GF-D8 (cell line): Measurements from ENCODE around the gene ZNF780B.
"Not testable (repeated sequence)": the region's sequence is repeated elsewhere in the genome, so short reads cannot be mapped to it uniquely, and the experiment has no call there.

Source experiments
- DNase-seq: peaks from one replicate; lab custom pipeline; 2025; lab: John Stamatoyannopoulos, UW

ZNF780B gene

DNA sequence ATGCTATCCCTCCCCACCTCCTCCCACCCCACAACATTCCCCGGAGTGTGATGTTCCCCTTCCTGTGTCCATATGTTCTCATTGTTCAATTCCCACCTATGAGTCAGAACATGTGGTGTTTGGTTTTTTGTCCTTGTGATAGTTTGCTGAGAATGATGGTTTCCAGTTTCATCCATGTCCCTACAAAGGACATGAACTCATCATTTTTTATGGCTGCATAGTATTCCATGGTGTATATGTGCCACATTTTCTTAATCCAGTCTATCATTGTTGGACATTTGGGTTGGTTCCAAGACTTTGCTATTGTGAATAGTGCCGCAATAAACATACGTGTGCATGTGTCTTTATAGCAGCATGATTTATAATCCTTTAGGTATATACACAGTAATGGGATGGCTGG lies 18.0 kb downstream of the ZNF780B start:
- DNase-seq: not testable (repeated sequence)

DNA sequence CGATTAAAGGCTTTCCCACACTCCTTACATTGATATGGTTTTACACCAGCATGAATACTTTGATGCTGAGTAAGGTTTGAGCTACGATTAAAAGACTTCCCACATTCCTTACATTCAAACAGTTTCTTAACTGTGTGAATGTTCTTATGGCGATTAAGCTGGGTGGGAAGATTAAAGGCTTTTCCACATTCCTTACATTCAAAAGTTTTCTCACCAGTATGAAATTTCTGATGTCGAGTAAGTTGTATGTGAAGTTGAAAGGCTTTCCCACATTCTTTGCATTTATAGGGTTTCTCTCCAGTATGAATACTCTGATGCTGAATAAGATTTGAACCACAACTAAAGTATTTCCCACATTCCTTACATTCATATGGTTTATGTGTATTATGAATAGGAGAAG lies 20.0 kb downstream of the ZNF780B start:
- DNase-seq: no peak

- no peak for DNase-seq
These were observed 22.0 kb downstream of the ZNF780B start for GRCh38 chr19:40033989-40034560.

GRCh38 chr19:40026597-40026970 lies 29.4 kb downstream of the ZNF780B start:
- DNase-seq: no peak

GRCh38 chr19:40025938-40026596 lies 30.0 kb downstream of the ZNF780B start:
- DNase-seq: no peak

DNA sequence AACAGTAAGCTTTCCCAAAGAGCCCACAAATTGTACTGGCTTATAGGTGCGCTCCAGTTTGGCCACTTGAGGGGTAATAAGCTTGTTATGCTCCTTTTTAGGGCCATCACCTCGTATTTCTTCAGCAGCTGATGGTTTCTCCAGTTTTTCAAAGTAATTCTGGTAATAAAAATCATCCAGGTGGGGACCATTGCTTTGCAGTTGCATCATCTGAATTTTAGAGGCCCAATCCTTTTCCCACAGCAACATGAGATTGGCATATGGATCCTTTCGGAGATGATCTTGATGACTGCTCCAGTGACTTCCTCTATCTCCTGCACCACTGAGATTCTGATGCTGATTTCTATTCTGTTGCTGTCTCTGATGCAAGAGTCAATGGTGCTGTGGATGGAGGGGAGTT lies 32.1 kb downstream of the ZNF780B start:
- no peak for DNase-seq

GRCh38 chr19:40013991-40014390 lies 42.0 kb downstream of the ZNF780B start:
- DNase-seq: no peak

DNA sequence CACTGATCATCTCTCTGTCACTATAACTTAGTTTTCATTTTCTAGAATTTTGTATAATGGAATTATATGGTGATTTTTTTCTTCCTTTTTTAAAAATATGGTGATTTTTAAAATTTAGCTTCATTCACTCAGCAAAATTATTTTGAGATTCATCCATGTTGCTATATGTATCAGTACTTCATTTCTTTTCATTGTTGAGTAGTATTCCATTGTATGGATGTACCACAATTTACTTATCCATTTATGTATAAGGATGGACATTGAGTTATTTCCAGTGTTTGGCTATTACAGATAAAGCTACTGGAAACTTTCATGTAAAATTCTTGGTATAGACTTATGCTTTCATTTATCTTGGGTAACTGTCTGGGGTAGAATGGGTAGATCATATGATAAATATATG lies 46.4 kb downstream of the ZNF780B start:
- DNase-seq: no peak

- no peak for DNase-seq
These were observed 49.7 kb downstream of the ZNF780B start for GRCh38 chr19:40006273-40006691.

DNA sequence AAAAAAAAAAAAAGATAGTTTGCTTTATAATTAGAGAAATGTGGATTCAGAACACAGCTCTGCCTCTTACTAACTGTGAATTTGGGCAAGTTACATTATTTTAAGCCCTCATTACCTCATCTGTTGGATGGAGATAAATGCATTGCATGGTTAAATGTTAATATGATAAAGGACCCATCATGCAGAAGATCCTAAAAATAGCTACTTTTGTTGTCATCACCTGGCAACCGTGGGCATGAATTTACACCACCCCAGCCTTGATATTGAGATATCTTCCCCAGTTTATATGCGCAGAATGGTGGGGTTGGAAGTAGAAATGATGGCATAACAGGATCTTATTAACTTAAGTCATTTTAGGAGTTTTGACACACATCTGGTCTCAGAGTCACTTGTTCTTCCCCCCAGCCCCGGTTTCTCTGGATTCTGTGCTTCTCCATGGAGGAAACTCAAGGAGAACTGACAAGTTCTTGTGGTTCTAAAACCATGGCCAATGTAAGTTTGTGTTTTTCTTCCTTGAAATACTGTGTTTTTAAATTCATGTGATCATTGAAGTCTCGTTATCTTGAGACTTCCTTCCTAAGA lies 50.2 kb downstream of the ZNF780B start:
- DNase-seq: no peak

DNA sequence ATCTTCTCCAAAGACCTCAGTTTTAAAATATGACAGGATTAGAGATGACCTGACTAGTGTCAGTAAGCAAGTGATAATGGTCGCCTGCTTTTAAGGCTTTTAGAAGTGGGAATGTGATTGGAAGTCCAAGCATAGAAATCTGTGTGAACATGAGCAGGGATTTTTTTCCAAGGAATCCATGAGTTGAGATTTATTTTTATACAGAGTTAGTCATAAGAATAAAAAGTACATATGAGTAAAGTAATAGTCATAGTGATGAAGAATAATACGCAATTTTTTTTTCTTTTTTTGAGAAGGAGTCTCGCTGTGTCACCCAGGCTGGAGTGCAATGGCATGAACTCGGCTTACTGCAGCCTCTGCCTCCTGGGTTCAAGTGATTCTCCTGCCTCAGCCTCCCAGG lies 57.5 kb downstream of the ZNF780B start:
- no peak for DNase-seq

DNA sequence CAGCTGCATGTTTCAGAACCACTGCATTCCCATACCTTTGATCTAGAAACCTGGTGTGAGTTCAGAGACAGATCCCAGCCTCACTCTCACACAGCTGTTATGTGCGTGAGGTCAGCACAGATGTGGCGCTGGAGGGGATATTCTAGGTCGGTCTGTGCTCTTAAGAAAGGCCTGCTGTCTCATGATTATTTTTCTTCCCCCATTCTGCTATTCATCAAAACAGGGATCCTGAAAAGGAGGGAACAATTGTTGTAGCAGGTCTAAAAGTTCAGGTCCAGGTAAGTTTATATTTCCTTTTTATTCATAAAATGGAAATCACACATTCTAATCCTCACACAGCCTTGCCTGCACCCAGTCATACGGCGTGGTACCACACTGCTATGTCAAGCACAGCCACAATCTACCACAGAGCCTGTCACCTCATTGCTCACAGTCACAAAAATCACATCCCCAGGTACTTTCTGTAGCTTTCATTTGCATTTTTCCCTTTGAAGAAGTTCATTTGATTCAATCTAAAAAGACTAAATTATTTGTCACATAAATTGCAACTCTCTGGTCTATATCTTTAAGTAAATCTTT lies 58.3 kb downstream of the ZNF780B start:
- no peak for DNase-seq

- peak; percentile 79 for DNase-seq
These were observed 59.0 kb downstream of the ZNF780B start, which contains the start of gene ZNF546 for GRCh38 chr19:39996811-39997637. ZNF546 (plus strand) TSS chr19:39997060; CDS start chr19:39998327, 1,267 bp downstream.

GRCh38 chr19:39996218-39996810 lies 59.7 kb downstream of the ZNF780B start:
- no peak for DNase-seq

DNA sequence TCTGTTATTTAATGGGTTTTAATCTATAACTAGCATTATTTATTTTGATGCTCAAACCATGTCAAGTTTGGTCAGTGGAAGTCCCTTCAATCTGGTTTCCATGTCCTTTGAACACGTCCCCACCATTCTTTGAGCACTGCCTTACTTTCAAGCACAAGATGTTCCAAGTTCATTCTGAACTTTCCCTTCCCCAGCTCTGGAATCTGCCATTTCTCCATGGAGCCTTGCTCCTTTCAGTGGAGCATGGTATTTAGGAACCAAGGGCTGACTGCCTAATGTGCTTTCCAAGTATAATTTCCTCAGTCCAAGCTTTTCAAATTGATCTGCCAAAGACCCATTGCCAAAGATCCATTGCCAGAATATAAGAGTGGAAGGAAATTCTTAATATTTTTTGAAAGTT lies 60.2 kb downstream of the ZNF780B start:
- DNase-seq: no peak

GRCh38 chr19:39994361-39994760 lies 61.7 kb downstream of the ZNF780B start:
- no peak for DNase-seq

DNA sequence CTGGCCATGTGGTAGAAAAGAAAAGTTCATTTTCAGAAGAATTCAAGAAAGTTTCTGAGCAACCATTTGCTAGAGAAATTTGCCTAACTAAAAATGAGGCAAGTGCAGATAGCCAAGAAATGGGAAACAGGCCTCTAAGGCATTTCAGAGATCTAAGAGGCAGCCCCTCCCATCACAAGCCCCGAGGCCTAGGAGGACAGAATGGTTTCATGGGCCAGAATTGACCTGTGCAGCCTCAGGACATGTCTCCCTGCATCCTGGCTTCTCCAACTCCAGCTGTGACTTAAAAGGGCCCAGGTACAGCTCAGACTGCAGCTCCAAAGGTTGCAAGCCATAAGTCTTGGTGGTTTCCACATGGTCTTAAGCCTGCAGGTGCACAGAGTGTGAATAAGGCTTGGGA lies 62.4 kb downstream of the ZNF780B start:
- DNase-seq: no peak

GRCh38 chr19:39987596-39987995 lies 68.4 kb downstream of the ZNF780B start:
- DNase-seq: no peak

DNA sequence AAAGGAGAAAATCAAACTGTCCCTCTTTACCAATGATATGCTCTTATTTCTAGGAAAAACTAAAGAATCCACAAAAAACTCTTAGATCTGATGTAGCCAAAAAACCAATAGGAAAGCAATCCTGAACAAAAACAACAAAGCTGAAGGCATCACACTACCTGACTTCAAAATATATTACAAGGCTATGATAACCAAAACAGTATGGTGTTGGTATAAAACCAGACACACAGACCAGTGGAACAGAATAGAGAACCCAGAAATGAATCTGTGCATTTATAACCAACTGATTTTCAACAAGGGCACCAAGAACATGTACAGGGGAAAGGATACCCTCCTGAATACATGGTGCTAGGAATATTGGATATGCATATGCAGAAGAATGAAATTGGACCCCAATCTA lies 68.9 kb downstream of the ZNF780B start:
- DNase-seq: no peak

- DNase-seq: no peak
These were observed 69.4 kb downstream of the ZNF780B start for GRCh38 chr19:39986643-39987042.

GRCh38 chr19:39983695-39984300 lies 72.2 kb downstream of the ZNF780B start:
- DNase-seq: no peak

- no peak for DNase-seq
These were observed 73.1 kb downstream of the ZNF780B start for GRCh38 chr19:39982883-39983282.
